T-helper 2 cell treated with Interferon-gamma antibody and Interleukin-4, amounts not matched to agents 100 ng/mL and 5 ng/mL, for 36 hours (primary cell): ENCODE results near the gene HSD17B14. TPM values are rescaled to one million over a fixed set of nuclear protein-coding genes. Genes with fewer than 3 reads are reported as not detected.
"Not testable (repeated sequence)": the region's sequence is repeated elsewhere in the genome, so short reads cannot be mapped to it uniquely, and the experiment has no call there.

Source experiments
- intact Hi-C: fragments of 100-400 bp; cut with micrococcal nuclease; formaldehyde crosslinking; loops from one replicate; pipeline ENCODE4 v1.15.1; 2023
- total RNA-seq: library from RNA; stranded (reverse); gene quantifications from 2 replicates; pipeline ENCODE4 v1.2.3, GENCODE V29; 2022

The HSD17B14 gene
- total RNA-seq, result 0.36 and 0.59 TPM in 2 replicates

- intact Hi-C loops, result no loop called here
These were observed at the start of gene HSD17B14 for GRCh38 chr19:48836089-48837017. TSS of gene HSD17B14 (minus strand) at chr19:48836491. CDS start at chr19:48836411, 80 bp downstream.

- intact Hi-C loops, result no loop called here
These were observed 47.4 kb upstream of the HSD17B14 start for GRCh38 chr19:48883726-48884125.

- intact Hi-C loops, result no loop called here
These were observed 45.7 kb upstream of the HSD17B14 start for GRCh38 chr19:48881741-48882657.

GRCh38 chr19:48879696-48880095 is 43.4 kb upstream of the HSD17B14 start:
- intact Hi-C loops, result not testable (repeated sequence)

- intact Hi-C loops, result no loop called here
These were observed 42.8 kb upstream of the HSD17B14 start for GRCh38 chr19:48879025-48879637.

GRCh38 chr19:48878196-48879024 is 42.1 kb upstream of the HSD17B14 start:
- intact Hi-C loops, result no loop called here

GRCh38 chr19:48877855-48878195 is 41.5 kb upstream of the HSD17B14 start:
- intact Hi-C loops, result no loop called here

- intact Hi-C loops, result not testable (repeated sequence)
These were observed 40.0 kb upstream of the HSD17B14 start for GRCh38 chr19:48876043-48876981.

- intact Hi-C loops, result no loop called here
These were observed 38.2 kb upstream of the HSD17B14 start for GRCh38 chr19:48874303-48875135.

GRCh38 chr19:48873476-48874302 is 37.4 kb upstream of the HSD17B14 start:
- intact Hi-C loops, result loop anchor here (1.0 kb wide), 1 partner anchor 27 kb away; the partner anchor contains the start of gene NUCB1

GRCh38 chr19:48872884-48873475 is 36.7 kb upstream of the HSD17B14 start:
- intact Hi-C loops, result loop anchor here (1.0 kb wide), 2 partner anchors 27 to 92 kb away; partner anchors contain the start of genes FTL and NUCB1

- intact Hi-C loops, result loop anchor here (1.0 kb wide), 1 partner anchor 93 kb away; the partner anchor contains the start of gene FTL
These were observed 36.0 kb upstream of the HSD17B14 start, which contains the start of gene PPP1R15A for GRCh38 chr19:48872182-48872883. TSS of gene PPP1R15A (plus strand) at chr19:48872421. CDS start at chr19:48873234, 813 bp downstream.

GRCh38 chr19:48871471-48872181 is 35.3 kb upstream of the HSD17B14 start:
- intact Hi-C loops, result loop anchor here (1.0 kb wide), 1 partner anchor 94 kb away; the partner anchor contains the start of gene FTL

- intact Hi-C loops, result no loop called here
These were observed 33.8 kb upstream of the HSD17B14 start for GRCh38 chr19:48870048-48870447.

GRCh38 chr19:48868114-48868886 is 32.0 kb upstream of the HSD17B14 start, which contains the start of gene PLEKHA4:
TSS of gene PLEKHA4 (minus strand) at chr19:48868617. CDS start at chr19:48867620, 997 bp downstream.
- intact Hi-C loops, result no loop called here
